ENCODE data around the gene GCNT4. TPM values are rescaled to one million over a fixed set of nuclear protein-coding genes. Genes with fewer than 3 reads are reported as not detected.

Gene GCNT4
- total RNA-seq, 1 experiment from 2014 or later = not detected

GRCh38 chr5:75016896-75017295 lies 35.5 kb downstream of the GCNT4 start:
- no peak for DNase-seq (ENCODE audit: low read depth)

GRCh38 chr5:75012748-75013147 lies 39.6 kb downstream of the GCNT4 start:
- no peak for DNase-seq (ENCODE audit: low read depth)

GRCh38 chr5:75010838-75011237 lies 41.5 kb downstream of the GCNT4 start:
- DNase-seq (ENCODE audit: low read depth) = no peak

GRCh38 chr5:75009556-75010345 lies 42.6 kb downstream of the GCNT4 start:
- no peak for DNase-seq (ENCODE audit: low read depth)

- no peak for DNase-seq (ENCODE audit: low read depth)
Observed at GRCh38 chr5:75006865-75007822, 45.2 kb downstream of the GCNT4 start.

- no peak for DNase-seq (ENCODE audit: low read depth)
Observed at GRCh38 chr5:75005561-75005960, 46.8 kb downstream of the GCNT4 start.

Other genes starting within 250 kb of the GCNT4 start
- 0.36 and 0.39 TPM in 2 replicates for gene FAM169A, start 186.2 kb downstream of the GCNT4 start, total RNA-seq (2014; rRNA removed; shearing (Covaris generic))
- gene ANKRD31, start 184.3 kb upstream of the GCNT4 start, total RNA-seq (2014; rRNA removed; shearing (Covaris generic)) = under 0.01 TPM in 1 of 2 replicates, not detected in the other